HL-60 (cell line): ENCODE data around the gene CD38.

Experiments
- DNase-seq, 2 experiments: peaks; one replicate each; pipeline ENCODE4 v3.0.0-alpha.2; 2010 to 2020; ENCODE audit warnings: low read depth in 1 of 2, low spot score in 1 of 2
- H3K27ac ChIP-seq: fragments of 250-450 bp; sonication (Bioruptor Pico); replicated peaks from 2 replicates; pipeline ENCODE4 v1.5.1; 2020; ENCODE audit warnings: mild to moderate bottlenecking, moderate library complexity
- H3K27me3 ChIP-seq: fragments of 250-450 bp; sonication (Bioruptor Pico); 2 replicates; pipeline ENCODE4 v1.5.1; 2021; ENCODE audit warnings: mild to moderate bottlenecking, moderate library complexity; ENCODE audit not compliant: insufficient read depth, poor library complexity, severe bottlenecking
- H3K4me3 ChIP-seq: replicated peaks from 2 replicates; pipeline ENCODE4 v1.5.1; 2011; ENCODE audit warnings: mild to moderate bottlenecking, control low read depth, low read length; ENCODE audit not compliant: insufficient read depth
- CTCF ChIP-seq: IDR thresholded peaks from one replicate; pipeline ENCODE4 v1.5.1; 2011; ENCODE audit warnings: low read length, control low read depth, inconsistent platforms; ENCODE audit not compliant: insufficient read depth
- GABPA ChIP-seq: IDR thresholded peaks from 2 replicates; pipeline ENCODE4 v1.6.1; 2012; ENCODE audit warnings: low read depth
- POLR2AphosphoS5 ChIP-seq: IDR thresholded peaks from 2 replicates; pipeline ENCODE4 v1.6.1; 2012; ENCODE audit warnings: low read depth
- REST ChIP-seq: IDR thresholded peaks from 2 replicates; pipeline ENCODE4 v1.6.1; 2012; ENCODE audit warnings: low read depth; ENCODE audit not compliant: insufficient replicate concordance
- SPI1 ChIP-seq: IDR thresholded peaks from 2 replicates; pipeline ENCODE4 v1.6.1; 2012; ENCODE audit warnings: low read depth, mild to moderate bottlenecking, borderline replicate concordance

CD38 gene

GRCh38 chr4:15749001-15749400, 29.1 kb upstream of the CD38 start:
- no peak for DNase-seq

GRCh38 chr4:15751153-15751552, 27.0 kb upstream of the CD38 start:
- H3K4me3 ChIP-seq: no peak overlapping the region
- no peak overlapping the region for H3K27ac ChIP-seq
- TF ChIP-seq POLR2AphosphoS5 (no peak), REST (no peak), SPI1 (no peak), GABPA (no peak), CTCF (no peak)
- no peaks in the 10 kb centered on the region for H3K27me3 ChIP-seq
- no peak for DNase-seq

More at GRCh38 chr4:15749001-15749400, 29.1 kb upstream of the CD38 start:
- Histone ChIP-seq H3K4me3 (no peak overlapping the region), H3K27me3 (no peaks in the 10 kb centered on the region), H3K27ac (no peak overlapping the region)
- TF ChIP-seq POLR2AphosphoS5 (no peak), GABPA (no peak), CTCF (no peak), REST (no peak)

GRCh38 chr4:15753081-15753480, 25.0 kb upstream of the CD38 start:
- no peak overlapping the region for H3K27ac ChIP-seq
- no peak overlapping the region for H3K4me3 ChIP-seq
- DNase-seq: no peak
- TF ChIP-seq CTCF (no peak), GABPA (no peak), SPI1 (no peak), REST (no peak), POLR2AphosphoS5 (no peak)
- no peaks in the 10 kb centered on the region for H3K27me3 ChIP-seq
